GM12878 (cell line): ENCODE measurements around the gene OR1F1. TPM values are rescaled to one million over a fixed set of nuclear protein-coding genes. Genes with fewer than 3 reads are reported as not detected.

Experiments
- ASH2L ChIP-seq: fragments of 300-600, 200-600 bp; sonication (generic); IDR thresholded peaks from 2 replicates; pipeline ENCODE4 v1.6.1; 2017; ENCODE audit warnings: low read depth, mild to moderate bottlenecking, borderline replicate concordance
- CREB1 ChIP-seq: IDR thresholded peaks from 2 replicates; pipeline ENCODE4 v1.6.1; 2012; ENCODE audit warnings: low read depth, mild to moderate bottlenecking, inconsistent platforms
- EP300 ChIP-seq, 2 experiments: fragments of 150-350 bp in 1 of 2; IDR thresholded peaks; 2 replicates each; pipeline ENCODE4 v1.6.1; 2011 to 2012; ENCODE audit warnings: low read depth in 2 of 2, low read length in 2 of 2, borderline replicate concordance in 1 of 2, improper control_type of control experiment in 1 of 2, inconsistent platforms in 1 of 2; ENCODE audit not compliant: control insufficient read depth in 1 of 2
- ETV6 ChIP-seq, 2 experiments: fragments of 450-650 bp in 1 of 2; IDR thresholded peaks in 1 of 2; conservative IDR thresholded peaks in 1 of 2; 2 replicates each; pipeline ENCODE4 v1.6.1; 2014; ENCODE audit warnings: antibody characterized with exemption in 1 of 2, borderline replicate concordance in 1 of 2, low read depth in 1 of 2, mild to moderate bottlenecking in 1 of 2, moderate library complexity in 1 of 2
- HCFC1 ChIP-seq: fragments of 150-350 bp; IDR thresholded peaks from 2 replicates; pipeline ENCODE4 v1.6.1; 2014; ENCODE audit warnings: low read length
- IKZF1 ChIP-seq: fragments of 450-650 bp; conservative IDR thresholded peaks from 2 replicates; pipeline ENCODE4 v1.6.1; 2017; ENCODE audit warnings: antibody characterized with exemption, mild to moderate bottlenecking
- KDM1A ChIP-seq: fragments of 200-600 bp; sonication (generic); IDR thresholded peaks from 2 replicates; pipeline ENCODE4 v1.6.1; 2016; ENCODE audit warnings: borderline replicate concordance
- LARP7 ChIP-seq: fragments of 450-650 bp; IDR thresholded peaks from 2 replicates; pipeline ENCODE4 v1.6.1; 2017; ENCODE audit warnings: mild to moderate bottlenecking
- MEF2A ChIP-seq: IDR thresholded peaks from 2 replicates; pipeline ENCODE4 v1.6.1; 2011; ENCODE audit warnings: low read depth, mild to moderate bottlenecking, low read length, moderate library complexity; ENCODE audit not compliant: insufficient read depth
- MEF2B ChIP-seq: fragments of 450-650 bp; IDR thresholded peaks from 2 replicates; pipeline ENCODE4 v1.6.1; 2018; ENCODE audit warnings: mild to moderate bottlenecking, moderate library complexity; ENCODE audit not compliant: partially characterized antibody, poor library complexity, severe bottlenecking
- PKNOX1 ChIP-seq: fragments of 450-650 bp; IDR thresholded peaks from 2 replicates; pipeline ENCODE4 v1.6.1; 2016; ENCODE audit warnings: mild to moderate bottlenecking
- POLR2AphosphoS2 ChIP-seq: IDR thresholded peaks from 2 replicates; pipeline ENCODE4 v1.6.1; 2011; ENCODE audit warnings: low read depth, mild to moderate bottlenecking, low read length, improper control_type of control experiment, moderate library complexity
- POU2F2 ChIP-seq: IDR thresholded peaks from 3 replicates; pipeline ENCODE4 v1.6.1; 2011; ENCODE audit warnings: low read depth, mild to moderate bottlenecking, low read length, borderline replicate concordance
- RAD51 ChIP-seq: fragments of 450-650 bp; IDR thresholded peaks from 2 replicates; pipeline ENCODE4 v1.6.1; 2016; ENCODE audit warnings: moderate library complexity, mild to moderate bottlenecking, inconsistent platforms
- REST ChIP-seq: IDR thresholded peaks from 2 replicates; pipeline ENCODE4 v1.6.1; 2012; ENCODE audit warnings: mild to moderate bottlenecking, low read depth, low read length
- SREBF1 ChIP-seq: IDR thresholded peaks from 2 replicates; pipeline ENCODE4 v1.6.1; 2012; ENCODE audit warnings: mild to moderate bottlenecking, low read length
- TCF3 ChIP-seq: IDR thresholded peaks from 2 replicates; pipeline ENCODE4 v1.6.1; 2012; ENCODE audit warnings: low read depth, mild to moderate bottlenecking, low read length, borderline replicate concordance; ENCODE audit not compliant: insufficient read depth
- YBX1 ChIP-seq: fragments of 450-650 bp; IDR thresholded peaks from 2 replicates; pipeline ENCODE4 v1.6.1; 2016; ENCODE audit warnings: antibody characterized with exemption
- YY1 ChIP-seq: IDR thresholded peaks from 2 replicates; pipeline ENCODE4 v1.6.1; 2011; ENCODE audit warnings: low read depth, mild to moderate bottlenecking, low read length
- polyA plus RNA-seq, 11 experiments: library from polyadenylated mRNA; depleted of rRNA in 4 of 11; unstranded in 6 of 11; stranded (reverse) in 5 of 11; fragments of >200 nt; fragmentation: Nextera tagmentation in 4 of 11; fragmentation: Illumina TruSeq in 1 of 11; extraction: Ambion mirVana in 4 of 11; extraction: Trizol in 1 of 11; gene quantifications; 1 replicate in 1 of 11; 2 replicates in 10 of 11; pipeline versions ENCODE4 v1.2.1 to v1.2.3, GENCODE V29; 2011 to 2016; ENCODE audit warnings: inconsistent platforms in 2 of 11, missing spikeins in 2 of 11, low read depth in 1 of 11
- total RNA-seq, 4 experiments: library from RNA; depleted of rRNA in 3 of 4; stranded (reverse); fragments of >200 nt in 3 of 4; fragmentation: Illumina TruSeq in 1 of 4; extraction: Trizol in 1 of 4; gene quantifications; 2 replicates each; pipeline versions ENCODE4 v1.2.1 to v1.2.3, GENCODE V29; 2013 to 2021
- TF ChIP-seq, protein P1 (sequence below): fragments of 450-650 bp; IDR thresholded peaks from 2 replicates; pipeline ENCODE4 v1.6.1; 2017; ENCODE audit warnings: mild to moderate bottlenecking

Gene OR1F1
- total and polyA plus RNA-seq, 10 of the 15 experiments (the other 5 are each of a cell fraction or from before 2014, with no cell fraction given): 0.10 to 0.14 (median 0.12) TPM; not detected in 7

GRCh38 chr16:3158510-3159314 is 29.3 kb upstream of the OR1F1 start (continued):
- TF ChIP-seq PKNOX1 (no peak), RAD51 (no peak), MEF2B (no peak), POU2F2 (no peak), YBX1 (no peak), YY1 (peak; percentile 48; the same call in 1 of the 2 replicates), POLR2AphosphoS2 (no peak), HCFC1 (peak; percentile 42; the same call in 1 of the 2 replicates), TCF3 (0 out of 2 replicates have a peak, but pooled peaks have one; percentile 56), IKZF1 (peak; percentile 50), CREB1 (peak; percentile 78), KDM1A (no peak), ETV6 (conservative IDR thresholded peaks at IDR 0.05 in 1 of 2, IDR thresholded peaks at IDR 0.05 in 1 of 2; ENCODE audit: borderline replicate concordance in 1 of 2, low read depth in 1 of 2) (peak in 1 of 2 experiments; percentile 45; a peak in 2 of 4 replicates), MEF2A (no peak), SREBF1 (no peak), EP300 (IDR thresholded peaks at IDR 0.05; ENCODE audit: borderline replicate concordance in 1 of 2, control insufficient read depth in 1 of 2, low read depth in 2 of 2, low read length in 2 of 2) (no peak), ASH2L (no peak), REST (0 out of 2 replicates have a peak, but pooled peaks have one; percentile 18), LARP7 (peak; percentile 63)
- TF ChIP-seq, protein P1, sequence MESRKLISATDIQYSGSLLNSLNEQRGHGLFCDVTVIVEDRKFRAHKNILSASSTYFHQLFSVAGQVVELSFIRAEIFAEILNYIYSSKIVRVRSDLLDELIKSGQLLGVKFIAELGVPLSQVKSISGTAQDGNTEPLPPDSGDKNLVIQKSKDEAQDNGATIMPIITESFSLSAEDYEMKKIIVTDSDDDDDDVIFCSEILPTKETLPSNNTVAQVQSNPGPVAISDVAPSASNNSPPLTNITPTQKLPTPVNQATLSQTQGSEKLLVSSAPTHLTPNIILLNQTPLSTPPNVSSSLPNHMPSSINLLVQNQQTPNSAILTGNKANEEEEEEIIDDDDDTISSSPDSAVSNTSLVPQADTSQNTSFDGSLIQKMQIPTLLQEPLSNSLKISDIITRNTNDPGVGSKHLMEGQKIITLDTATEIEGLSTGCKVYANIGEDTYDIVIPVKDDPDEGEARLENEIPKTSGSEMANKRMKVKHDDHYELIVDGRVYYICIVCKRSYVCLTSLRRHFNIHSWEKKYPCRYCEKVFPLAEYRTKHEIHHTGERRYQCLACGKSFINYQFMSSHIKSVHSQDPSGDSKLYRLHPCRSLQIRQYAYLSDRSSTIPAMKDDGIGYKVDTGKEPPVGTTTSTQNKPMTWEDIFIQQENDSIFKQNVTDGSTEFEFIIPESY: no peak
